Effector CD8-positive, alpha-beta T cell (primary cell): Measurements from ENCODE around the gene GLDN.

Experiments
- DNase-seq: peaks from one replicate; lab custom pipeline; 2025; lab: John Stamatoyannopoulos, UW

GLDN gene

GRCh38 chr15:51322621-51323296 lies 18.7 kb upstream of the GLDN start:
- no peak for DNase-seq

GRCh38 chr15:51323749-51324148 lies 17.7 kb upstream of the GLDN start:
- DNase-seq: no peak

- DNase-seq: no peak
These were observed 16.3 kb upstream of the GLDN start for GRCh38 chr15:51325167-51325566.

- no peak for DNase-seq
These were observed 14.4 kb upstream of the GLDN start for GRCh38 chr15:51327081-51327480.

GRCh38 chr15:51328926-51329325 lies 12.5 kb upstream of the GLDN start:
- no peak for DNase-seq

GRCh38 chr15:51331141-51331540 lies 10.3 kb upstream of the GLDN start:
- DNase-seq: no peak

- DNase-seq: no peak
These were observed 9.0 kb upstream of the GLDN start for GRCh38 chr15:51332206-51333147.

GRCh38 chr15:51333571-51333970 lies 7.9 kb upstream of the GLDN start:
- DNase-seq: no peak

- DNase-seq: no peak
These were observed 7.4 kb upstream of the GLDN start for GRCh38 chr15:51334011-51334451.

- no peak for DNase-seq
These were observed 6.4 kb upstream of the GLDN start for GRCh38 chr15:51335087-51335486.

- DNase-seq: no peak
These were observed 5.7 kb upstream of the GLDN start for GRCh38 chr15:51335538-51336410.

GRCh38 chr15:51338496-51338895 lies 3.0 kb upstream of the GLDN start, which contains the start of gene CYP19A1:
CYP19A1 (minus strand) TSS chr15:51338596; CDS start chr15:51242912, 95,684 bp downstream.
- DNase-seq: no peak

- DNase-seq: no peak
These were observed 958 bp downstream of the GLDN start for GRCh38 chr15:51342227-51342999.

- DNase-seq: no peak
These were observed 2.0 kb downstream of the GLDN start for GRCh38 chr15:51343466-51343865.

- DNase-seq: no peak
These were observed 4.7 kb downstream of the GLDN start for GRCh38 chr15:51346136-51346535.

GRCh38 chr15:51348688-51349087 lies 7.2 kb downstream of the GLDN start:
- DNase-seq: no peak

- DNase-seq: no peak
These were observed 7.8 kb downstream of the GLDN start for GRCh38 chr15:51349156-51349844.

GRCh38 chr15:51350723-51351122 lies 9.3 kb downstream of the GLDN start:
- no peak for DNase-seq

- DNase-seq: no peak
These were observed 12.5 kb downstream of the GLDN start for GRCh38 chr15:51353976-51354375.

- no peak for DNase-seq
These were observed 13.6 kb downstream of the GLDN start for GRCh38 chr15:51355096-51355495.

GRCh38 chr15:51356147-51356546 lies 14.7 kb downstream of the GLDN start:
- no peak for DNase-seq
